Stomach (tissue), 4 donors: Measurements from ENCODE around the gene RRAGD.

ENCODE experiments used
- POLR2A ChIP-seq, 4 donors: fragments of 450-650 bp; IDR thresholded peaks; one replicate each; pipeline ENCODE4 v1.6.1; 2016; ENCODE audit warnings: antibody characterized with exemption in 4 of 4, control low read depth in 2 of 4, mild to moderate bottlenecking in 1 of 4, moderate library complexity in 1 of 4
- TF ChIP-seq, protein P1 (sequence below), 7 experiments: fragments of 450-650 bp in 4 of 7; fragments of 200-600 bp in 3 of 7; sonication (generic) in 3 of 7; IDR thresholded peaks; one replicate each; pipeline ENCODE4 v1.5.1; 2016 to 2019; ENCODE audit warnings: antibody characterized with exemption in 7 of 7, control low read depth in 2 of 7, mild to moderate bottlenecking in 1 of 7

DNA sequence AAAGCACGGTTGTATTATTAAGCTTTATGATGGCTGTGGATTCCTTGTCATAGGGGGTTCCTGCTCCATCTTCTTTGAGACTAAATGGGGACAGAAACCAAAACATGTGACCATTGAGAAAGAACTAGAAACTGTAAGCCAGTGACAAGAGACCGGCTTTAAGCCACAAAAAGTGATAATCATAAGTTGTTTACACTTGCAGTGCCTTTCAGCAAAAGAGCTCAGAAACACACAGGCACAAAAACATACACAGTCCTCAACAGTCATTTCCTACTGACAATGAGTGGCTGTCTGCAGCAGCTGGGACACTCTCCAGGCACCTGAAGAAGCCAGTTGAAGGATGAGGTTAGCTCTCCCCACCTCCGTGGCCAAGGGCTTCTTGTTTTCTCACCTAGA is 39.6 kb downstream of the RRAGD start:
- TF ChIP-seq, protein P1, sequence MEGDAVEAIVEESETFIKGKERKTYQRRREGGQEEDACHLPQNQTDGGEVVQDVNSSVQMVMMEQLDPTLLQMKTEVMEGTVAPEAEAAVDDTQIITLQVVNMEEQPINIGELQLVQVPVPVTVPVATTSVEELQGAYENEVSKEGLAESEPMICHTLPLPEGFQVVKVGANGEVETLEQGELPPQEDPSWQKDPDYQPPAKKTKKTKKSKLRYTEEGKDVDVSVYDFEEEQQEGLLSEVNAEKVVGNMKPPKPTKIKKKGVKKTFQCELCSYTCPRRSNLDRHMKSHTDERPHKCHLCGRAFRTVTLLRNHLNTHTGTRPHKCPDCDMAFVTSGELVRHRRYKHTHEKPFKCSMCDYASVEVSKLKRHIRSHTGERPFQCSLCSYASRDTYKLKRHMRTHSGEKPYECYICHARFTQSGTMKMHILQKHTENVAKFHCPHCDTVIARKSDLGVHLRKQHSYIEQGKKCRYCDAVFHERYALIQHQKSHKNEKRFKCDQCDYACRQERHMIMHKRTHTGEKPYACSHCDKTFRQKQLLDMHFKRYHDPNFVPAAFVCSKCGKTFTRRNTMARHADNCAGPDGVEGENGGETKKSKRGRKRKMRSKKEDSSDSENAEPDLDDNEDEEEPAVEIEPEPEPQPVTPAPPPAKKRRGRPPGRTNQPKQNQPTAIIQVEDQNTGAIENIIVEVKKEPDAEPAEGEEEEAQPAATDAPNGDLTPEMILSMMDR (IDR thresholded peaks at IDR 0.05) = no peak
- no peak for TF ChIP-seq POLR2A (IDR thresholded peaks at IDR 0.05)
